ENCODE measurements around the gene SKI. TPM values are rescaled to one million over a fixed set of nuclear protein-coding genes. Genes with fewer than 3 reads are reported as not detected.
A peak's percentile ranks its signal among the peaks of the same experiment; 100 is the strongest.
"Not testable (repeated sequence)": the region's sequence is repeated elsewhere in the genome, so short reads cannot be mapped to it uniquely, and the experiment has no call there.

The SKI gene
- total and polyA plus RNA-seq, 10 of the 15 experiments (the other 5 are each of a cell fraction or from before 2014, with no cell fraction given), result 0.03 to 14.9 (median 0.96) TPM

GRCh38 chr1:2261476-2262395, 33.6 kb downstream of the SKI start:
- intact Hi-C loops (cut with micrococcal nuclease; ENCODE audit: unreplicated experiment); H3K36me3 ChIP-seq (ENCODE audit: control insufficient read depth in 2 of 2, insufficient read depth in 2 of 2, low read length in 1 of 2); FAIRE-seq; H4K20me1 ChIP-seq (ENCODE audit: control insufficient read depth, insufficient read depth); RAD21 ChIA-PET (ENCODE audit: unreplicated experiment); ATAC-seq; DNase-seq (ENCODE audit: low read depth, low spot score); H2AFZ ChIP-seq (ENCODE audit: control insufficient read depth, low read depth, low read length); BruUV-seq (replicated peaks); H3K27me3 ChIP-seq (replicated peaks in 1 of 2; ENCODE audit: control insufficient read depth in 2 of 2, insufficient read depth in 2 of 2, low read length in 1 of 2); POLR2A ChIA-PET; H3K27ac ChIP-seq (ENCODE audit: control insufficient read depth, insufficient read depth); H3K4me2 ChIP-seq (ENCODE audit: control insufficient read depth, insufficient read depth); H3K4me1 ChIP-seq (ENCODE audit: control insufficient read depth, insufficient read depth, low read length); H3K79me2 ChIP-seq (ENCODE audit: control insufficient read depth, insufficient read depth, low read length); H3K9me3 ChIP-seq (replicated peaks; ENCODE audit: control insufficient read depth, insufficient read depth, low read length); in situ Hi-C loops (cut with MboI); H3K9ac ChIP-seq (ENCODE audit: control insufficient read depth, insufficient read depth, low read length); H3K4me3 ChIP-seq; SMC1A ChIA-PET (ENCODE audit: uncharacterized antibody, unreplicated experiment): not testable (repeated sequence)
- peak; percentile 63; the same call in 1 of the 2 replicates for TF ChIP-seq SPI1 (IDR thresholded peaks at IDR 0.05; ENCODE audit: borderline replicate concordance, insufficient read depth, low read depth, low read length)
- CTCF ChIA-PET, result interaction anchor here (1.5 kb wide), 1 partner anchor 67 kb away, joined by 5 read pairs; the partner anchor contains the start of gene FAAP20
- 68% methylated on average over 15 of the region's 25 CpGs for WGBS (ENCODE audit: insufficient coverage, insufficient replicate concordance, low lambda C conversion rate, missing lambda C conversion rate)

DNA sequence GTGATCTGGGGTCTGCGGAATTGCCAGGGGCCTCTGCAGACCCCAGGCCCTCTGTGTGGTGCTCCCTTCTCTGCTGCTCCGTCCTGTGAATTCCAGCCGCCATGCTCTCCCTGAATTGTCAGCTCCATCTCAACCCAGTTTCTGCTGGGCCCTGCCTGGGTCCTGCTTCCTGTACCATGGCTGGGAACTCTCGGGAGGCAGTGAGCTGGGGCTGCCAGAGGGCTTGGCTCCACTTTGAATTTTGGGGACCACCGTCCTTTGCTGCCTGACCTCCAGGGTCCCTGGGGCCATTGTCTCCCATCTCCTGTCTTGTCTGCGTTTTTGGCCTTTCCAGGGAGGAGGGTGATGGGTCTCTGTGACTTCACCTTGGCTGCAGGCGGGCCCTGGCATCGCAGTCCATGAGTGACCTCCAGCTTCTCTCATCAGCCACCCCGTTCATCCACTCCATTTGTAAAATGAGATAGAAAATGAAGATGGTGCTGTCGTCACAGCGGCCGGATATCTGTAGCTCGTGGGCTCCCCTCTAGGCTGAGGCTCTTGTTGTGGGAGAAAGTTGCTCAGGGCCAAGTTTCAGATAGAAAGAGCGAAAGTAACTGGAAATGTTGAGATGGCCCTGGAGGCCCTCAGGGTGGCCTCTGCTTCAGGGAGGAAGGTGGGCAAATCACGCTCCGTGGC, 38.3 kb downstream of the SKI start:
- no peaks in the 10 kb centered on the region for H3K4me1 ChIP-seq (ENCODE audit: control insufficient read depth, insufficient read depth, low read length)

More for the DNA sequence above, 38.3 kb downstream of the SKI start:
- FAIRE-seq (no peak), DNase-seq (ENCODE audit: low read depth, low spot score) (no peak), ATAC-seq (no peak)
- WGBS (ENCODE audit: insufficient coverage, insufficient replicate concordance, low lambda C conversion rate, missing lambda C conversion rate), result 89% methylated on average over 16 of the region's 16 CpGs
- Histone ChIP-seq H3K4me3 (no peak overlapping the region), H3K9me3 (replicated peaks; ENCODE audit: control insufficient read depth, insufficient read depth, low read length) (no peaks in the 10 kb centered on the region), H3K27me3 (replicated peaks in 1 of 2; ENCODE audit: control insufficient read depth in 2 of 2, insufficient read depth in 2 of 2, low read length in 1 of 2) (no peaks in the 10 kb centered on the region), H3K79me2 (ENCODE audit: control insufficient read depth, insufficient read depth, low read length) (peaks cover 2% of the 10 kb centered on the region), H3K36me3 (ENCODE audit: control insufficient read depth in 2 of 2, insufficient read depth in 2 of 2, low read length in 1 of 2) (no peaks in the 10 kb centered on the region; a peak in 2 of 4 replicates), H3K4me2 (ENCODE audit: control insufficient read depth, insufficient read depth) (no peak overlapping the region), H3K27ac (ENCODE audit: control insufficient read depth, insufficient read depth) (no peak overlapping the region), H4K20me1 (ENCODE audit: control insufficient read depth, insufficient read depth) (no peaks in the 10 kb centered on the region; the same call in 1 of the 2 replicates), H2AFZ (ENCODE audit: control insufficient read depth, low read depth, low read length) (no peak overlapping the region), H3K9ac (ENCODE audit: control insufficient read depth, insufficient read depth, low read length) (no peak overlapping the region)
- ChIA-PET CTCF (interaction anchor here (0.6 kb wide), 1 partner anchor 20 kb away, joined by 3 read pairs; no protein-coding TSS in a partner anchor), SMC1A (ENCODE audit: uncharacterized antibody, unreplicated experiment) (no interaction called here), POLR2A (no interaction called here), RAD21 (ENCODE audit: unreplicated experiment) (no interaction called here)
- intact Hi-C loops (cut with micrococcal nuclease; ENCODE audit: unreplicated experiment), result no loop called here
- TF ChIP-seq SREBF1 (IDR thresholded peaks at IDR 0.05; ENCODE audit: low read length) (no peak), NFYB (IDR thresholded peaks at IDR 0.05; ENCODE audit: insufficient read depth, low read depth, low read length) (no peak), RBBP5 (conservative IDR thresholded peaks at IDR 0.05) (no peak), NR2C1 (IDR thresholded peaks at IDR 0.05) (no peak), ATF7 (IDR thresholded peaks at IDR 0.05; ENCODE audit: low read depth) (no peak), SIX5 (IDR thresholded peaks at IDR 0.05; ENCODE audit: low read depth, low read length, severe bottlenecking) (no peak), ZNF207 (IDR thresholded peaks at IDR 0.05; ENCODE audit: borderline replicate concordance) (no peak)
- TF ChIP-seq, protein P1, sequence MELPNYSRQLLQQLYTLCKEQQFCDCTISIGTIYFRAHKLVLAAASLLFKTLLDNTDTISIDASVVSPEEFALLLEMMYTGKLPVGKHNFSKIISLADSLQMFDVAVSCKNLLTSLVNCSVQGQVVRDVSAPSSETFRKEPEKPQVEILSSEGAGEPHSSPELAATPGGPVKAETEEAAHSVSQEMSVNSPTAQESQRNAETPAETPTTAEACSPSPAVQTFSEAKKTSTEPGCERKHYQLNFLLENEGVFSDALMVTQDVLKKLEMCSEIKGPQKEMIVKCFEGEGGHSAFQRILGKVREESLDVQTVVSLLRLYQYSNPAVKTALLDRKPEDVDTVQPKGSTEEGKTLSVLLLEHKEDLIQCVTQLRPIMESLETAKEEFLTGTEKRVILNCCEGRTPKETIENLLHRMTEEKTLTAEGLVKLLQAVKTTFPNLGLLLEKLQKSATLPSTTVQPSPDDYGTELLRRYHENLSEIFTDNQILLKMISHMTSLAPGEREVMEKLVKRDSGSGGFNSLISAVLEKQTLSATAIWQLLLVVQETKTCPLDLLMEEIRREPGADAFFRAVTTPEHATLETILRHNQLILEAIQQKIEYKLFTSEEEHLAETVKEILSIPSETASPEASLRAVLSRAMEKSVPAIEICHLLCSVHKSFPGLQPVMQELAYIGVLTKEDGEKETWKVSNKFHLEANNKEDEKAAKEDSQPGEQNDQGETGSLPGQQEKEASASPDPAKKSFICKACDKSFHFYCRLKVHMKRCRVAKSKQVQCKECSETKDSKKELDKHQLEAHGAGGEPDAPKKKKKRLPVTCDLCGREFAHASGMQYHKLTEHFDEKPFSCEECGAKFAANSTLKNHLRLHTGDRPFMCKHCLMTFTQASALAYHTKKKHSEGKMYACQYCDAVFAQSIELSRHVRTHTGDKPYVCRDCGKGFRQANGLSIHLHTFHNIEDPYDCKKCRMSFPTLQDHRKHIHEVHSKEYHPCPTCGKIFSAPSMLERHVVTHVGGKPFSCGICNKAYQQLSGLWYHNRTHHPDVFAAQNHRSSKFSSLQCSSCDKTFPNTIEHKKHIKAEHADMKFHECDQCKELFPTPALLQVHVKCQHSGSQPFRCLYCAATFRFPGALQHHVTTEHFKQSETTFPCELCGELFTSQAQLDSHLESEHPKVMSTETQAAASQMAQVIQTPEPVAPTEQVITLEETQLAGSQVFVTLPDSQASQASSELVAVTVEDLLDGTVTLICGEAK (IDR thresholded peaks at IDR 0.05; ENCODE audit: borderline replicate concordance), result no peak
- TF ChIP-seq, protein P2, sequence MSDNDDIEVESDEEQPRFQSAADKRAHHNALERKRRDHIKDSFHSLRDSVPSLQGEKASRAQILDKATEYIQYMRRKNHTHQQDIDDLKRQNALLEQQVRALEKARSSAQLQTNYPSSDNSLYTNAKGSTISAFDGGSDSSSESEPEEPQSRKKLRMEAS (IDR thresholded peaks at IDR 0.05; ENCODE audit: low read depth, low read length), result no peak
- in situ Hi-C loops (cut with MboI), result no loop called here
- no TSS peak for BruUV-seq (replicated peaks)
